ENCODE data around the gene RAPGEF1. TPM values are rescaled to one million over a fixed set of nuclear protein-coding genes. Genes with fewer than 3 reads are reported as not detected.

RAPGEF1 gene
- total RNA-seq, 1 donor from 2014 or later: 57.9 TPM

GRCh38 chr9:131781069-131781468 lies 41.2 kb upstream of the RAPGEF1 start:
- H3K4me3 ChIP-seq: no peak overlapping the region
- H3K27me3 ChIP-seq: no peaks in the 10 kb centered on the region

GRCh38 chr9:131776473-131776872 lies 36.6 kb upstream of the RAPGEF1 start:
- intact Hi-C loops (cut with DNase I): no loop called here

More at GRCh38 chr9:131781069-131781468, 41.2 kb upstream of the RAPGEF1 start:
- Histone ChIP-seq H3K4me1 (no peaks in the 10 kb centered on the region), H3K36me3 (no peaks in the 10 kb centered on the region), H3K27ac (no peak overlapping the region), H3K9me3 (no peaks in the 10 kb centered on the region)
- no peak for DNase-seq (ENCODE audit: extremely low spot score in 2 of 2)
- intact Hi-C loops (cut with DNase I): no loop called here
- TF ChIP-seq POLR2AphosphoS5 (IDR thresholded peaks at IDR 0.05; ENCODE audit: insufficient read depth in 1 of 2, low read depth in 1 of 2): no peak
- TF ChIP-seq POLR2A (IDR thresholded peaks at IDR 0.05): no peak
- TF ChIP-seq CTCF (IDR thresholded peaks at IDR 0.05): no peak

GRCh38 chr9:131776036-131776435 lies 36.2 kb upstream of the RAPGEF1 start:
- no peak for TF ChIP-seq CTCF (IDR thresholded peaks at IDR 0.05)
- no peak for TF ChIP-seq POLR2AphosphoS5 (IDR thresholded peaks at IDR 0.05; ENCODE audit: insufficient read depth in 1 of 2, low read depth in 1 of 2)
- TF ChIP-seq POLR2A (IDR thresholded peaks at IDR 0.05): no peak
- no peaks in the 10 kb centered on the region for H3K9me3 ChIP-seq
- no peaks in the 10 kb centered on the region for H3K4me1 ChIP-seq
- no peaks in the 10 kb centered on the region for H3K27me3 ChIP-seq
- no peaks in the 10 kb centered on the region for H3K36me3 ChIP-seq
- intact Hi-C loops (cut with DNase I): no loop called here
- H3K27ac ChIP-seq: no peak overlapping the region
- H3K4me3 ChIP-seq: no peak overlapping the region
- DNase-seq (ENCODE audit: extremely low spot score in 2 of 2): no peak

More at GRCh38 chr9:131776473-131776872, 36.6 kb upstream of the RAPGEF1 start:
- Histone ChIP-seq H3K27ac (no peak overlapping the region), H3K27me3 (no peaks in the 10 kb centered on the region), H3K36me3 (no peaks in the 10 kb centered on the region), H3K4me1 (no peaks in the 10 kb centered on the region), H3K9me3 (no peaks in the 10 kb centered on the region), H3K4me3 (no peak overlapping the region)
- DNase-seq (ENCODE audit: extremely low spot score in 2 of 2): no peak
- TF ChIP-seq POLR2A (IDR thresholded peaks at IDR 0.05): no peak
- no peak for TF ChIP-seq CTCF (IDR thresholded peaks at IDR 0.05)
- TF ChIP-seq POLR2AphosphoS5 (IDR thresholded peaks at IDR 0.05; ENCODE audit: insufficient read depth in 1 of 2, low read depth in 1 of 2): no peak

GRCh38 chr9:131774636-131775035 lies 34.8 kb upstream of the RAPGEF1 start:
- TF ChIP-seq POLR2AphosphoS5 (IDR thresholded peaks at IDR 0.05; ENCODE audit: insufficient read depth in 1 of 2, low read depth in 1 of 2): no peak
- TF ChIP-seq POLR2A (IDR thresholded peaks at IDR 0.05): no peak
- no peak for TF ChIP-seq CTCF (IDR thresholded peaks at IDR 0.05)
- Histone ChIP-seq H3K27me3 (no peaks in the 10 kb centered on the region), H3K9me3 (no peaks in the 10 kb centered on the region), H3K4me1 (no peaks in the 10 kb centered on the region), H3K27ac (no peak overlapping the region), H3K4me3 (no peak overlapping the region), H3K36me3 (no peaks in the 10 kb centered on the region)
- DNase-seq (ENCODE audit: extremely low spot score in 2 of 2): no peak
- intact Hi-C loops (cut with DNase I): no loop called here

- DNase-seq (ENCODE audit: extremely low spot score in 2 of 2): no peak
- Histone ChIP-seq H3K4me1 (no peaks in the 10 kb centered on the region), H3K9me3 (no peaks in the 10 kb centered on the region), H3K27me3 (no peaks in the 10 kb centered on the region), H3K4me3 (no peak overlapping the region), H3K36me3 (no peaks in the 10 kb centered on the region), H3K27ac (no peak overlapping the region)
- intact Hi-C loops (cut with DNase I): no loop called here
- TF ChIP-seq POLR2A (IDR thresholded peaks at IDR 0.05): no peak
- no peak for TF ChIP-seq CTCF (IDR thresholded peaks at IDR 0.05)
- TF ChIP-seq POLR2AphosphoS5 (IDR thresholded peaks at IDR 0.05; ENCODE audit: insufficient read depth in 1 of 2, low read depth in 1 of 2): no peak
Measured at GRCh38 chr9:131773911-131774379, 34.1 kb upstream of the RAPGEF1 start.

Data from vagina (tissue), 2 donors.